Natural killer cell (primary cell): ENCODE results near the gene KLHDC8B. TPM values are rescaled to one million over a fixed set of nuclear protein-coding genes. Genes with fewer than 3 reads are reported as not detected.
A peak's percentile ranks its signal among the peaks of the same experiment; 100 is the strongest.

Source experiments
- ATAC-seq, 3 donors: fragments of 150-1000 bp in 2 of 3; fragments of 200-7000 bp in 1 of 3; cut with Tn5 transposase; 1 replicate in 1 of 3; 2 replicates in 2 of 3; pipeline ENCODE4 v1.10.0; 2021; ENCODE audit warnings: mild to moderate bottlenecking in 2 of 3, moderate library complexity in 2 of 3
- DNase-seq, 2 donors: peaks; one replicate each; pipeline versions ENCODE4 v3.0.0 to v3.0.0-alpha.2; 2013 to 2021; ENCODE audit warnings: mixed read lengths in 1 of 2
- H3K27ac ChIP-seq: one replicate; pipeline ENCODE4 v1.5.1; 2013; ENCODE audit warnings: mild to moderate bottlenecking, low read length
- H3K27me3 ChIP-seq: one replicate; pipeline ENCODE4 v1.6.1; 2013; ENCODE audit warnings: low read length; ENCODE audit not compliant: control insufficient read depth, insufficient read depth
- H3K36me3 ChIP-seq: one replicate; pipeline ENCODE4 v1.6.1; 2013; ENCODE audit warnings: low read length; ENCODE audit not compliant: control insufficient read depth, insufficient read depth
- H3K4me1 ChIP-seq: one replicate; pipeline ENCODE4 v1.6.1; 2013; ENCODE audit warnings: low read length; ENCODE audit not compliant: control insufficient read depth, insufficient read depth
- H3K4me3 ChIP-seq: one replicate; pipeline ENCODE4 v1.5.1; 2013; ENCODE audit warnings: low read length
- H3K9me3 ChIP-seq: one replicate; pipeline ENCODE4 v1.6.1; 2013; ENCODE audit warnings: low read length; ENCODE audit not compliant: control insufficient read depth, insufficient read depth
- H3K27ac Mint-ChIP-seq, 2 donors: one replicate each; pipeline ENCODE4 v1.8.0; 2022; ENCODE audit warnings: mild to moderate bottlenecking in 2 of 2, mixed read lengths in 2 of 2, moderate library complexity in 1 of 2
- H3K27me3 Mint-ChIP-seq, 2 donors: one replicate each; pipeline ENCODE4 v1.8.0; 2022; ENCODE audit warnings: low read depth in 2 of 2, mixed read lengths in 2 of 2
- H3K36me3 Mint-ChIP-seq: one replicate; pipeline ENCODE4 v1.8.0; 2022; ENCODE audit warnings: mixed read lengths
- H3K4me1 Mint-ChIP-seq, 2 donors: one replicate each; pipeline ENCODE4 v1.8.0; 2022; ENCODE audit warnings: mixed read lengths in 2 of 2
- H3K4me3 Mint-ChIP-seq: one replicate; pipeline ENCODE4 v1.8.0; 2022; ENCODE audit warnings: mild to moderate bottlenecking, moderate library complexity, mixed read lengths
- H3K9me3 Mint-ChIP-seq, 2 donors: one replicate each; pipeline ENCODE4 v1.8.0; 2022; ENCODE audit warnings: mixed read lengths in 2 of 2
- CTCF ChIP-seq: fragments of 200-600 bp; IDR thresholded peaks from one replicate; pipeline ENCODE4 v1.8.0; 2022; ENCODE audit warnings: antibody characterized with exemption
- WGBS: methylation state at CpG from one replicate; pipeline ENCODE4 v1.1.7; 2013; ENCODE audit warnings: missing lambda C conversion rate; ENCODE audit not compliant: insufficient coverage; 5-methylcytosine and 5-hydroxymethylcytosine counted together
- intact Hi-C: fragments of 100-400 bp; cut with micrococcal nuclease; formaldehyde crosslinking; loops from one replicate; pipeline ENCODE4 v1.14.2; 2022
- total RNA-seq, 4 donors: library from RNA; stranded (reverse); fragments of 120-200 nt in 1 of 4; gene quantifications; one replicate each; pipeline versions ENCODE4 v1.2.3 to v1.2.4, GENCODE V29; 2013 to 2022

Gene KLHDC8B
- total RNA-seq, 3 donors from 2014 or later (not counting 1 experiment from before 2014, with no cell fraction given), result 2.4 to 7.0 (median 3.5) TPM

- no peak for ATAC-seq
- H3K4me1 ChIP-seq, result no peaks in the 10 kb centered on the region
- H3K9me3 ChIP-seq, result no peaks in the 10 kb centered on the region
- no peak overlapping the region for H3K4me3 Mint-ChIP-seq
- no peak overlapping the region for H3K27ac Mint-ChIP-seq
- peaks cover 11% of the 10 kb centered on the region for H3K36me3 ChIP-seq
- no peak overlapping the region for H3K4me3 ChIP-seq
- no peaks in the 10 kb centered on the region for H3K36me3 Mint-ChIP-seq
- intact Hi-C loops, result loop anchor here (1.0 kb wide), 1 partner anchor 170 kb away; no protein-coding TSS in a partner anchor
- H3K4me1 Mint-ChIP-seq, result peaks cover under 1 to 7% of the 10 kb centered on the region in 2 donors
- no peaks in the 10 kb centered on the region for H3K9me3 Mint-ChIP-seq
- DNase-seq, result no peak
- no peaks in the 10 kb centered on the region for H3K27me3 Mint-ChIP-seq
- WGBS, result 85% methylated on average over 2 of the region's 2 CpGs
- no peaks in the 10 kb centered on the region for H3K27me3 ChIP-seq
- no peak overlapping the region for H3K27ac ChIP-seq
- no peak for TF ChIP-seq CTCF
These were observed 12.6 kb upstream of the KLHDC8B start for GRCh38 chr3:49158792-49159191.

GRCh38 chr3:49161197-49161596 is 10.2 kb upstream of the KLHDC8B start:
- intact Hi-C loops, result no loop called here
- peaks cover 13% of the 10 kb centered on the region for H3K4me1 ChIP-seq
- WGBS, result 85% methylated on average over 2 of the region's 2 CpGs
- no peaks in the 10 kb centered on the region for H3K9me3 ChIP-seq
- no peak overlapping the region for H3K27ac ChIP-seq
- H3K27me3 Mint-ChIP-seq, result no peaks in the 10 kb centered on the region
- no peak overlapping the region for H3K4me3 ChIP-seq
- no peaks in the 10 kb centered on the region for H3K27me3 ChIP-seq
- no peak for DNase-seq
- H3K4me3 Mint-ChIP-seq, result no peak overlapping the region
- no peaks in the 10 kb centered on the region for H3K9me3 Mint-ChIP-seq
- TF ChIP-seq CTCF, result no peak
- no peaks in the 10 kb centered on the region for H3K36me3 Mint-ChIP-seq
- peaks cover 12% of the 10 kb centered on the region for H3K36me3 ChIP-seq
- no peak for ATAC-seq
- no peak overlapping the region for H3K27ac Mint-ChIP-seq
- H3K4me1 Mint-ChIP-seq, result peaks cover 20 to 27% of the 10 kb centered on the region in 2 donors

- Histone ChIP-seq H3K9me3 (no peaks in the 10 kb centered on the region), H3K27me3 (no peaks in the 10 kb centered on the region), H3K4me1 (peaks cover 20% of the 10 kb centered on the region), H3K27ac (no peak overlapping the region), H3K4me3 (no peak overlapping the region), H3K36me3 (peaks cover 12% of the 10 kb centered on the region)
- WGBS, result 69% methylated on average over 2 of the region's 3 CpGs
- no peak for ATAC-seq
- Mint-ChIP-seq H3K27ac (no peak overlapping the region), H3K36me3 (no peaks in the 10 kb centered on the region), H3K9me3 (no peaks in the 10 kb centered on the region), H3K4me3 (no peak overlapping the region), H3K4me1 (peaks cover 20 to 27% of the 10 kb centered on the region in 2 donors), H3K27me3 (no peaks in the 10 kb centered on the region)
- no peak for TF ChIP-seq CTCF
- intact Hi-C loops, result no loop called here
- DNase-seq, result peak in 1 of 2 donors; percentile 2
These were observed 9.4 kb upstream of the KLHDC8B start for GRCh38 chr3:49161808-49162530.
